ENCODE measurements around the gene PCSK5.

DNA sequence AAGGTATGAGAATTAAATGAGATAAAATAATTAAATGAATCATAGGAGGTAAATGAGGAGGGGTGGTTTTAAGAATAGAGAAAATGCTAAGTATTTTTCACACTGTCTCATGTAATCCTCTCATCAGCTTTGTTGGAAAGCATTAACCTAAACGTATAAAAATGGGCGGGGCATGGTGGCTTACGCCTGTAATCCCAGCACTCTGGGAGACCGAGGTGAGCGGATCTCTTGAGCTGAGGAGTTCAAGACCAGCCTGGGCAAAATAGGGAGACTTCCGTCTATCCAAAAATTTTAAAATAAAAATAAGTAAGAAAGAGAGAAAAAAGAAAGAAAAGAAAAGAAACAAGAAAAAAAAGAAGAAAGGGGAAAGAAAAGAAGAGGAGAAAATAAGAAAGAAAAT lies 505.7 kb downstream of the PCSK5 start:
- TF ChIP-seq, protein P1, sequence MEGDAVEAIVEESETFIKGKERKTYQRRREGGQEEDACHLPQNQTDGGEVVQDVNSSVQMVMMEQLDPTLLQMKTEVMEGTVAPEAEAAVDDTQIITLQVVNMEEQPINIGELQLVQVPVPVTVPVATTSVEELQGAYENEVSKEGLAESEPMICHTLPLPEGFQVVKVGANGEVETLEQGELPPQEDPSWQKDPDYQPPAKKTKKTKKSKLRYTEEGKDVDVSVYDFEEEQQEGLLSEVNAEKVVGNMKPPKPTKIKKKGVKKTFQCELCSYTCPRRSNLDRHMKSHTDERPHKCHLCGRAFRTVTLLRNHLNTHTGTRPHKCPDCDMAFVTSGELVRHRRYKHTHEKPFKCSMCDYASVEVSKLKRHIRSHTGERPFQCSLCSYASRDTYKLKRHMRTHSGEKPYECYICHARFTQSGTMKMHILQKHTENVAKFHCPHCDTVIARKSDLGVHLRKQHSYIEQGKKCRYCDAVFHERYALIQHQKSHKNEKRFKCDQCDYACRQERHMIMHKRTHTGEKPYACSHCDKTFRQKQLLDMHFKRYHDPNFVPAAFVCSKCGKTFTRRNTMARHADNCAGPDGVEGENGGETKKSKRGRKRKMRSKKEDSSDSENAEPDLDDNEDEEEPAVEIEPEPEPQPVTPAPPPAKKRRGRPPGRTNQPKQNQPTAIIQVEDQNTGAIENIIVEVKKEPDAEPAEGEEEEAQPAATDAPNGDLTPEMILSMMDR (IDR thresholded peaks at IDR 0.05; ENCODE audit: poor library complexity) = no peak
- TF ChIP-seq EZH2 (IDR thresholded peaks at IDR 0.05; ENCODE audit: borderline replicate concordance) (no peak), EZH2phosphoT487 (IDR thresholded peaks at IDR 0.05; ENCODE audit: low read depth, severe bottlenecking, unreplicated experiment) (no peak)
